HG03175 (cell line): ENCODE data around the gene TCF4.
A peak's percentile ranks its signal among the peaks of the same experiment; 100 is the strongest.

Experiments used
- ATAC-seq: cut with Tn5 transposase; IDR thresholded peaks from one replicate; pipeline ENCODE4 v1.9.1; 2021; ENCODE audit warnings: mild to moderate bottlenecking, moderate library complexity; ENCODE audit not compliant: unreplicated experiment

The TCF4 gene

GRCh38 chr18:55547705-55548056, 40.3 kb downstream of the TCF4 start:
- no peak for ATAC-seq

- no peak for ATAC-seq
These were observed 40.9 kb downstream of the TCF4 start for GRCh38 chr18:55546851-55547704.

GRCh38 chr18:55544014-55544413, 44.0 kb downstream of the TCF4 start:
- no peak for ATAC-seq

- no peak for ATAC-seq
These were observed 44.8 kb downstream of the TCF4 start for GRCh38 chr18:55543130-55543704.

GRCh38 chr18:55541571-55541970, 46.4 kb downstream of the TCF4 start:
- ATAC-seq = no peak

GRCh38 chr18:55539240-55539639, 48.8 kb downstream of the TCF4 start:
- ATAC-seq = no peak

- ATAC-seq = no peak
These were observed 53.0 kb downstream of the TCF4 start for GRCh38 chr18:55534996-55535395.

GRCh38 chr18:55534547-55534946, 53.4 kb downstream of the TCF4 start:
- ATAC-seq = no peak

- no peak for ATAC-seq
These were observed 57.8 kb downstream of the TCF4 start for GRCh38 chr18:55530166-55530565.

- no peak for ATAC-seq
These were observed 58.4 kb downstream of the TCF4 start for GRCh38 chr18:55529581-55529980.

- no peak for ATAC-seq
These were observed 62.1 kb downstream of the TCF4 start for GRCh38 chr18:55525845-55526244.

GRCh38 chr18:55524353-55525073, 63.5 kb downstream of the TCF4 start:
- no peak for ATAC-seq

- ATAC-seq = no peak
These were observed 65.0 kb downstream of the TCF4 start for GRCh38 chr18:55523001-55523400.

- no peak for ATAC-seq
These were observed 66.0 kb downstream of the TCF4 start for GRCh38 chr18:55522011-55522410.

- ATAC-seq = no peak
These were observed 70.9 kb downstream of the TCF4 start for GRCh38 chr18:55517055-55517454.

GRCh38 chr18:55515941-55516710, 71.9 kb downstream of the TCF4 start:
- ATAC-seq = no peak

- no peak for ATAC-seq
These were observed 72.8 kb downstream of the TCF4 start for GRCh38 chr18:55515214-55515613.

GRCh38 chr18:55513161-55513560, 74.8 kb downstream of the TCF4 start:
- ATAC-seq = no peak

- ATAC-seq = no peak
These were observed 76.7 kb downstream of the TCF4 start for GRCh38 chr18:55511277-55511676.

GRCh38 chr18:55510809-55511208, 77.2 kb downstream of the TCF4 start:
- ATAC-seq = no peak

GRCh38 chr18:55509631-55510324, 78.2 kb downstream of the TCF4 start:
- ATAC-seq = peak; percentile 69
